Measurements from ENCODE around the gene NRG3.
"Not testable (repeated sequence)": the region's sequence is repeated elsewhere in the genome, so short reads cannot be mapped to it uniquely, and the experiment has no call there.

NRG3 gene

DNA sequence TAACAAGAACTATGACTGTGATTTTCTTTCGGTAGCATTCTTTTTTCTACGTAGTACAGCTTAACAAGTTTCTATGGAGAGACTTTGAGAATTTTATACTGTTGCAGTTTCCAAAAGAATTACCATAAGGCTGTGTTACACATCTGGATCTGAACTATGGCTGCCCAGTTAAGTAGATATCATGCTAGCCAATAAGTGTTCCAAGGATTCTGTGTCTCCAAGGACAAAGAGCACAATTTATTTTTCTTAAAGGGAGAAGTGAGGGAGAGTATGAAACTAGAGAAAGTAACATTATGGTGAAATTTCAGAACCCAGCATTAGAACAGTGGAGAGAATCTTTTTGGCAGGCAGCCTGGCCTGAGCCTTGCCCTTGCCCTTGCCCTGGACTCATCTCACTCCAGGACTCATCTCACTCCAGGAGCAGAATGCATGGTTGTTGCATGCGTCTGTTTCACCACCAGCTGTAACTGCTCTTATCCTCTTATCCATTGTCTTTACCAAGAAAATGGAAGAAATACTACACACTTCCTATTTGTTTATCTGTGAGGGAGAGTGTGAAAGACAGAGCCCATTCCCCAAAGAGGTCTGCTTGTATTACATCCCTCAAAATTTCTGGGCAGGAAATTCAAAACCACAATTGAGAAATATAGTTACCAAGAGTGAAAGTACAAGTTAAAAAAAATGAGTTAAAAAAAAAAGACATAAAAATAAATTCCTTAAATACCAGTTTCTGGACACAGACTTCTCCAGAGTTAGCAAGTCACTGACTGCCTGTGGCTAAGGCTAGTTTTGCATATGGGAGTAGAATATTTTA lies 1067.5 kb downstream of the NRG3 start:
- in situ Hi-C loops (cut with MboI; ENCODE audit: low sequenced_read_pairs), result no loop called here

DNA sequence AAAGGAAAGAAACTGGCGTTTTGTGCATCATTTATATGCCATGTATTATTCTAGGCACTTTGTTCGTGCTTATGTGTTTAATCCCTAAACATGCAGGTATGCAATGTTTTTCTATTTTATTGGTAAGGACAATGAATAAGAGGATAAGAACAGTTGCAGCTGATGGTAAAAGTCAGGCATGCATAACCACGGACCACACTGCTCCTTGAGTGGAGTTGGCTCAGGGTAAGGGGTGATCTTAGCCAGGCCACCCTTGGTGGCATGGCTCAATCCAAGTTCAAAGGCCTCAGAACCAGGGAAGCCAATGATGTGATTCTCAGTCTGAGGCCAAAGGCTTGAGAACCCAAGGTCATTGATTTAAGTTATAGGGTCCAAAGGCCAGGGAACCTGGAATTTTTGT lies 1068.1 kb downstream of the NRG3 start:
- in situ Hi-C loops (cut with MboI; ENCODE audit: low sequenced_read_pairs), result no loop called here

DNA sequence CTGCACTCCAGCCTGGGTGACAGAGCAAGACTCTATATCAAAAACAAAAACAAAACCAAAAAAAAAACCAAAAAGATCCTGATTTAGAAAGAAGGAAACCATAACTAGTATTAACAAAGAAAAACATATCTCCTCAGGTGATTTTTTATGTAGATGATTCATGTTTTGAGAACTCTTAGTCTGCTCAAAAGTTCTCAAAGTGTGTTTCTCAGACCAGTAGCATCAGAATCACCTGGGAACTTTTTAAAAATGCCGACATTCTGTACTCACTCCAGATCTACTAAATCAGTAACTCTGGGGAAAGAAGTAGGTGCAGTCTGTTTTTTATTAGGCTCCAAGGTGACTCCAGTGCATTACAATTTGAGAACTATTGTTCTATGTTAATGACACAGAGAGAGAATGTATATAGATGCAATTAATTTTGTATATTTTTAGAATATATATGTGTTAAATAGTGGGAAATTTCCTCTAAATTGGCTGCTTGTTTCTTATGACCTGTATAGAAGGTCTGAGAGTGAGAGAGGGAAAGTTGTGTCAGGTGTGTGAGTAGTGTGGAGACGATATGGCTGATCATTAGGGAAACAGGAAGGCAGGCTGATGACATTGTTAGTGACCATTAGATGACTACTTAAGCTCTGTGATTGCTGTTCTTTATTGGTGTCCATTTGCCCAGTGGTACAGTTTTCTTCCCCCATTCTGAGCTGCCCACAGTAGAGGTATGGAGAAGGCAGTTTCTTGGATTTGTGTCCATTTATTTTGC lies 1075.0 kb downstream of the NRG3 start:
- in situ Hi-C loops (cut with MboI; ENCODE audit: low sequenced_read_pairs), result no loop called here

DNA sequence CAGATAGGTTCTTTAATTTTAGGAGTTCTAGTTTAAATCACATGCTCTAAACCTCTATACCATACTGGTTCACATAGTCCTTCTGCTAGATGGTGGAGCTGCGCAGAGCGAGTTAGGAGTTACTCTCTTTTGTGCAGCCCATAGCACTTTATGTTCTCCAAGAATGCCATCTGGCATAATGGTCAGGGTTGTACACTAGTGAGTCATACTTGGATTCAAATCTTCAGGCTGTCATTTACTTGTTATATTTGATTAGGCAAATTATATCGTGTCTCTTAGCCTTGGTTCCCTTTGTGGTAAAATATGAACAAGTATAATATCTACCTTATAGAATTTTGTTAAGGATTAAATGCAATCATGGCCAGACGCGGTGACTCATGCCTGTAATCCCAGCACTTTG lies 1078.3 kb downstream of the NRG3 start:
- in situ Hi-C loops (cut with MboI; ENCODE audit: low sequenced_read_pairs), result no loop called here

DNA sequence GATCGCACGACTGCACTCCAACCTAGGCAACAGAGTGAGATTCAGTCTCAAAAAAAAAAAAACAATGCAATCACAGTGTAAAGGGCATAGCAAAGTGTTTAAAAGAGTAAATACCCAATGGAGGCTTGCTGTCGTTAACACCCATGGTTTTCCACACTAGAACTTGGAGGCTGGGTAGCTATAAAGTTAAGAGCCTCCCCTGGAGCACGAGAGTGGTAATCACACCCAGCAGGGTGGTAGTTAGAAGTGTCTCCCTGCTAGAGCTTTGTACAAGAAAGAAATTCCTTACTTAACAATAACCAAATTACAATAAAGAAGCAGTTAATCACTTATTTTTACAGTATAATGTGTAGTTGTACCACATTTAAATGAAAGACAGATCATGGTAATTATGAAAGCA lies 1078.9 kb downstream of the NRG3 start:
- in situ Hi-C loops (cut with MboI; ENCODE audit: low sequenced_read_pairs), result no loop called here

DNA sequence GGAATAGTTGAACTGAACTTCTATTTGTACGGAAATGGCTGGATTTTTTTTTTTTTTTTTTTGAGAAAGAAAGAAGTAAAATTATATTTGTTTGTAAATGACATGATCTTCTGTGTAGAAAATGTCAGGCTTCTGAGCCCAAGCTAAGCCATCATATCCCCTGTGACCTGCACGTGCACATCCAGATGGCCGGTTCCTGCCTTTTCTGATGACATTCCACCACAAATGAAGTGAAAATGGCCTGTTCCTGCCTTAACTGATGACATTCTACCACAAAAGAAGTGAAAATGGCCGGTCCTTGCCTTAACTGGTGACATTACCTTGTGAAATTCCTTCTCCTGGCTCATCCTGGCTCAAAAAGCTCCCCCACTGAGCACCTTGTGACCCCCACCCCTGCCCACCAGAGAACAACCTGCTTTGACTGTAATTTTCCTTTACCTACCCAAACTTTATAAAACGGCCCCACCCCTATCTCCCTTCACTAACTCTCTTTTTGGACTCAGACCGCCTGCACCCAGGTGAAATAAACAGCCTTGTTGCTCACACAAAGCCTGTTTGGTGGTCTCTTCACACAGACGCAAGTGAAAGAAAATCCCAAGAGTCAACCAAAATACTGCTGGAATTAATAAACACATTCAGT lies 1085.5 kb downstream of the NRG3 start:
- in situ Hi-C loops (cut with MboI; ENCODE audit: low sequenced_read_pairs), result not testable (repeated sequence)

DNA sequence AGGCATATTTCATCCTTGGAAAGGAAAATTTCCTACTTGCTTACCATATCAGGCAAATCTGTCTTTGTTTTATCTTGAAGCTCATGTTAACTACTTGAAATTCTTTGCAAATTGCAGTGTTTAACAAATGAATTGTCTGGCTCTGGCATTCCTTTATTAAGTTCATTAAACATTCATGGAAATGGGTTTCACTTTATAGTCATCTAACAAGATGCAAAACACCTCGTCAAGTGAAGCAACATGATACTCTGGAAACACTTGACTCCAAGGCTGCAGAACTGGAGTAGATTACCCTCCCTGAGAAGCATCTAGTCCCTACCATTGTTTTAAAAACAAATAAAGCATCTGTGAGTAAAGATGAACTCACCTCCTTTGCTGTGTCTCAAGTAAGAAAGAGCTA lies 1086.9 kb downstream of the NRG3 start:
- in situ Hi-C loops (cut with MboI; ENCODE audit: low sequenced_read_pairs), result no loop called here

DNA sequence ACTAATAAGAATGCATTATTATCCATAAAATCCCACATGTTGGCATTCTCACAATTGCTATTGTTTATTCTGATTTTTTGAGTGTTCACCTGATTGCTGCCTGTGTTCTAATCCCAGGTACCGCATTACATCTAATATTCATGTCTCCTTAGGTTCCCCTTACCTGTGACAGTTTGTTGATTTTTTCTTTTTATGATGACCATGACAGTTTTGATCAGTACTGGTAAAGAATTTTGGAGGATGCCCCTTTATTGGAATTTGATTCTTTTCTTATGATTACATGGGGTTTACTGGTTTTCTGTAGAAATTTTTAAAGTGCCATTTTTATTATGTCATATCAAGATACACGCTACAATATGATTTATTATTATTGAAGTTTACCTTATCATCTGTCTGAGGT lies 1091.1 kb downstream of the NRG3 start:
- in situ Hi-C loops (cut with MboI; ENCODE audit: low sequenced_read_pairs), result no loop called here

DNA sequence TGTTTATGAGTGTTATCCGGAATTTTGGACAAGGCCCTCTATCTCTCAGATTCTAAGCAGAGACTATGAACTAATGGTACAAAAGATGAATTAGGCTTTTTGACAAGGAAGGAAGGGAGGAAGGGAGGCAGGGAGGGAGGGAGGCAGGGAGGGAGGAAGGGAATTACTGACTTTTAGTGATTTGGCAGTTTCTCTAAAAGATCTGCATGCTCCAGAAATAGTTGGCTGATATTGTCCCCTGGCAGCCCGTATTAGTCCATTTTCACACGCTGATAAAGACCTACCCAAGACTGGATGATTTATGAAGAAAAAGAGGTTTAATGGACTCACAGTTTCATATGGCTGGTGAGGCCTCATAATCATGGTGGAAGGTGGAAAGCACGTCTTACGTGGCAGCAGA lies 1093.5 kb downstream of the NRG3 start:
- in situ Hi-C loops (cut with MboI; ENCODE audit: low sequenced_read_pairs), result no loop called here

DNA sequence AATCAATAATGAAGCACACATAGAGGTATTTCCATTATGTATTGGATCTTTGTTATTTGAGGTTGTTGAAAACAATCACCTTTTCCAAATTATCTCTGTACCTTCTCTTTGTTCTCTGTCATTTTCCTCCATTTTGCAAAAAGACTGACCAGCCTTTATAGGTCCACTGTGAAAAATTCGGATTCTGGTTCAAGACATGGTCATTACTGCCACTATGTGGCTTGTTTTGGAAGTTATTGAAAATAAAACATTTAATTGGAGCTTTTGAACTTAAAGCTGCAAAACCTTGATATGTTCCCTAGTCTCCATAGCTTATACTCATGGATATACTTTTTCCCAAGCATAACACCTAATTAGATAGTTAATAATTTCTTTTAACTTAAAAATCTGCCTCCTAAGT lies 1094.4 kb downstream of the NRG3 start:
- in situ Hi-C loops (cut with MboI; ENCODE audit: low sequenced_read_pairs), result no loop called here

DNA sequence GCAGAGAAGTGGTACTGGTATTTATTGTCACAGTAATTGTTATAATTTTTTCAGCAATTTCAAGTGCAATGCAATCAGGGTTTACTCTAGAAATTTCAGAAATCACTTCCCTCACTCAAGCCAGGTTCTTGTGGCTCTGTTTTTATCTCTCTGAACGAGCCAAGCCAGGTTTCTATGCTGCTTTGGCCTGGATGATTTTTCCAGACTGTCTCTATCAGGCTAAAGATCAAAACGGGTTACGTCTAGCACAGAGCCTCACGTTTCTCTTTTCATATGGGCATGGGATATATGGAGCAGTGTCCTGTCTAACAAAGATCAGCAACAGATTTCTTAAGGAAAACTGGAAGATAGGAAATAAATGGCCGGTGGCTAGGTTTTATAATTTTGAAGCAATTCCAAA lies 1105.3 kb downstream of the NRG3 start:
- in situ Hi-C loops (cut with MboI; ENCODE audit: low sequenced_read_pairs), result no loop called here

DNA sequence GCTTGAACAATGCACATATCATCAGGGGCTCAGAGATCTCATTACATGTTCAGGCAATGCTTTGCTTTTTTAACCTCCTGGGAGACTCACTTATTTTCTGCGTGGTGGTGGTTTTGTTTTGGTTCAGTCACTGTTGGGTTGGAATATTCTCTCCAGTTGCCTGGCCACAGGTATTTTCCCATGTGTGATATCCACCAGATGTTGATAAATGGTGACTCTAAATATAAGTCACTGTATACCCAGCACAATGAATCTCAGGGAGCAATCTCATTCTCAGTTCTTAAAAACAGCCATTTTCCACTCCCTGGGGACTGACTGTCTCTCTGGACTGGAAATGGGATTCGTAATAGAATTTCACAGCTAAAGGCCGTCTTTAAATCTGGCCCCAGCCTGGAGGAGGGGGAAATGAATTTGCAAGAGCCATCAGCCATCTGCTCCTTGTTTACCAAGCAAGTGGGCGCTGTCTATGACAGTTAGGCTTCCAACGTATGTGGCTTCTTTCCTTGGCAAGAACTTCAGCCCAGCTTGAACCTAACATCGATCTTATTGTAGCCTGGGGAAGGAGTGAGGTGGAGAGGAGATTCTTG lies 1106.2 kb downstream of the NRG3 start:
- in situ Hi-C loops (cut with MboI; ENCODE audit: low sequenced_read_pairs), result no loop called here

DNA sequence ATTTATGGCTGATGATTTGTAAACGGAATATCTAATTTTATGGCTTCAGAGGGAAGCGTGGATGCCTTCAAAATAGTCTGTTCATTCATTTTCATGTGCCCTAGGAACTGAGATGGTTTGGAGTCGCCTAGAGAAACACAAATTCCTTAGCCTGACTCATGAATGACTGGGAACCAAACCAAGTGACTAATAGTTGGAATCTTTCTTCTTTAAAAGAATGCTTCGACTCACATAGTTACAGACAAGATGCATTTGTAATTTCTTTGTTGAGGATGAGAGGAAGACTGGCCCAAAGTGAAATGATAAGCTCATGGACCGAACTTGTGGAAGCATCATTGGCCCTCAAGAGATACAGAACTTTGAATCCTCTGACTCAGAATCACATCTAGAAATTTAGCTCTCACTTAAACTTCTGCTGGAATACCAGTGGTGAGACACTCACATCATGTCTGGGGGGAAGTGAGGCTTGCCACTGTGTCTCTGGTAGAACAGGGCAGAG lies 1107.2 kb downstream of the NRG3 start:
- in situ Hi-C loops (cut with MboI; ENCODE audit: low sequenced_read_pairs), result no loop called here

DNA sequence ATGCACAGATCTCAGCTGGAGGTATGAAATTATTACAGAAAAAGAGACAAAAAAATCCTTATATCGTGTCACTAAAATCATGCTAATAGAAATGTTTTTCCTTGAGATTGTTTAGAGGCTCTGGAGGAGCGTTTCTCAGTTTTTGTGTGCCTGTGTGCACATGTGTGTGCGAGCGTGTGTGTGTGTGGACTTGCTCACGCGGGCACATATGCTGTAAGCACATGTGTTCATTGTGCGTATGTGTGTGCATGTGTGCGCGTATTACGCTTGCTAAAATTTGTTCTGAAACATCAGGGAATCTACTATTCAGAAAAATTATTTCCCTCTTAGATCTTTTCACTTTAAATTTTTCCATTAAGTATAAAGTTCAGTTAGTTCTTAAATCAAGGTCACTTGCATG lies 1111.2 kb downstream of the NRG3 start:
- in situ Hi-C loops (cut with MboI; ENCODE audit: low sequenced_read_pairs), result no loop called here

DNA sequence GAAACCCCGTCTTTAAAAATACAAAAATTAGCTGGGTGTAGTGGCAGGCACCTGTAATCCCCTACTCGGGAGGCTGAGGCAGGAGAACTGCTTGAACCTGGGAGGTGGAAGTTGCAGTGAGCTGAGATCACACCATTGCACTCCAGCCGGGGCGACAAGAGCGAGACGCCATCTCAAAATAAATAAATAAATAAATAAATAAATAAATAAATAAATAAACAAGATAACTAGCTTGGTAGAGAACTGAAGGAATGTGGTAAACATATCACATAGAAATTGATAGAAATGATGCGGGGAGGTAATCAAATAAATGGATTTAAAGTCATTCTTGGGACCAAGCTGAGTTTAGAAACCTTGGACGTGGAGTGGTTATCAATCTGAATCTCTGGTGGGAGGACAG lies 1131.5 kb downstream of the NRG3 start:
- in situ Hi-C loops (cut with MboI; ENCODE audit: low sequenced_read_pairs), result not testable (repeated sequence)

DNA sequence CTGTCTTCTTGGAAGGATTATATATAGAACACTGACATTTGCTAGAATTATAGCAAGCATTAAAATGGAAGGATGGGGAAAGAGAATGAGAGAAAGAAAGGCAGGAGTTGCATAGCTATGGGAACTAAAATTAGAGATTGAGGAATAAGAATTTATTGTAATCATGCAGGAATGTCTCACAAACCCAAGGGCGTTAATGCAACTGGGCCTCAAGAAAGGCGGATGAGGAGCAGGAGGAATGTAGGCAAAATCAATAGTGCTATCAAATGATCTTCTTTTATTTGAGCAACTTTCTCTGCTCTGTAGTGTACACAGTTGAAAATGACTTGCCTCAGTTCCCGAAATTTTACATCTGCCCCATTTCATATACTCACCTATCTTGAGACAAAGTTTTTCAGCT lies 1132.5 kb downstream of the NRG3 start:
- in situ Hi-C loops (cut with MboI; ENCODE audit: low sequenced_read_pairs), result no loop called here

DNA sequence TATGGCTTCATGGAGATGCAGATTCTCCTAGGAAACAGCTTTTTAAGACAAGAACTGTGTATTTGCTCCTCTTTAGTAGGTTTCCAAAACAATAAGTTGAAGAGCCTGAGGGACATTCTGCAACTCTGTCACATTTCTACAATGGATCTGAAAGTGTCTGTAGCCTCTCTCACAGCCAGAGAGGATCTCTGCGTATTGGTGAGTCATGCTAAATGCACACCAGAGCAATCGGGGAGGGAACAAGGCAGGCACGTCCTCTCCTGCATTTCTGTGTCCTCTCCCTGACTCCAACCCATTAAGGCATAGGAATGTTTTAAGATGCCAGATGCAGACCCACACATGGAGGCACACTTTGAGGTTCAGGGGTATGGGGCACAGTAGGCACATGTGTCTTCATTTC lies 1137.9 kb downstream of the NRG3 start:
- in situ Hi-C loops (cut with MboI; ENCODE audit: low sequenced_read_pairs), result no loop called here

DNA sequence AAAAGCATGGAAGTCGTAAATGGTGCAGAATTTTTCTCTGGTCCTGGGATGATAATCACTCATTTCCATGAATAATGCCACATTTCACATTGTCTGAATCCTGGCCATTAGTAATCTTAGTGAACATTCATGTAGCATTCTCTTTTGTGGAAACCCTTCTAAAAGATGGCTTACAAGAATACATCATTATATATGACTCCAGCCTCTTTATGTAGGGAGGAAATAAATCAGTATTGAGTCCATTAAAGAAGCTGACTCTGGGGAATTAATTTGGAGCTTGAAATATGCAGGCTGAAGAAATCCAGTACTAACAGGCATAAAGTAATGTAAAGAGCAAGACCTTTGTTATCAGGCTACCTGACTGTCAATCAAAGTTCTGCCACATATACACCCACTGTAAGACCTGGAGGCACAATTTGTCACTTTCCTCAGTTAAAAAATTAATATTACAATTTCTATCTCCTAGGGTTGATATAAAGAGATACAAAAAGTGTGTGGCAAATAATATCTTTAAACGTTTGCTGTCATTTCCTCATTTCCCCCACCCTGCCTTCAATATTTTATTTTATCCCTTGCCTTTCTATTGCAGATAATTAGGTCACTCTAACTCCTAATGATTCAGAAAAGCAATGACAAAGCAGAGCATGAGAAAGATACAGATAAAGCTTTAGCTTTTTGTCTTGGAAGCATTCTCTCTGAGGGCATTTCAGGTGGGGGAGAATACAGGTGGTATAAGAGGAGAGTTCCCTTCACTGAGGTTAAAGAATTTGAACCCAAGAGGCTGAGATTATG lies 1142.3 kb downstream of the NRG3 start:
- in situ Hi-C loops (cut with MboI; ENCODE audit: low sequenced_read_pairs), result no loop called here

DNA sequence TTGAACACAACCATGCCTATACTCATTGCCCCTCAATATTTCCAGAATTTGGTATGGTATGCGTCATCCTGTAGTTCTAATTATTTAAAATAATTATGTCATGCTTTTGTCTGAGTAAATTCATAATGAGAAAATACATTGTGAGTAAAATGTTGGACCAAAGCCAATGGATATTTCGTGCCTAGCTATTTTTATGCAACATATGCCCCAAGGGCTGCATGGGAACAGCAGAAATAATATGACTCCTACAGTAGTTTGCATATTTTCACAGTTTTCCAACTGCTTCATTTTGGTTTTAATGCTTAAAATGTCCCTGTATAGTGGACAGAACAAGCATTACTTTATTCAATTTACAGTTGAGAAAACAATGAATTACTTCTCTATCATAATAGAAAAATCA lies 1148.7 kb downstream of the NRG3 start:
- in situ Hi-C loops (cut with MboI; ENCODE audit: low sequenced_read_pairs), result no loop called here
